ENCODE data around the gene FXYD1. TPM values are rescaled to one million over a fixed set of nuclear protein-coding genes. Genes with fewer than 3 reads are reported as not detected.
"Not testable (repeated sequence)": the region's sequence is repeated elsewhere in the genome, so short reads cannot be mapped to it uniquely, and the experiment has no call there.

The FXYD1 gene
- total RNA-seq, 1 experiment from 2014 or later: not detected

GRCh38 chr19:35118268-35119020, 20.2 kb upstream of the FXYD1 start:
- H3K36me3 ChIP-seq: no peaks in the 10 kb centered on the region
- DNase-seq: no peak
- no peaks in the 10 kb centered on the region for H3K27me3 ChIP-seq
- H3K9me3 ChIP-seq: no peaks in the 10 kb centered on the region
- no peak overlapping the region for H3K4me3 ChIP-seq

- no peaks in the 10 kb centered on the region for H3K36me3 ChIP-seq
- no peaks in the 10 kb centered on the region for H3K27me3 ChIP-seq
- H3K9me3 ChIP-seq: no peaks in the 10 kb centered on the region
- no peak for DNase-seq
- H3K4me3 ChIP-seq: no peak overlapping the region
Observed at GRCh38 chr19:35119091-35119490, 19.5 kb upstream of the FXYD1 start.

GRCh38 chr19:35119578-35120155, 19.0 kb upstream of the FXYD1 start:
- no peak for DNase-seq
- Histone ChIP-seq H3K27me3 (no peaks in the 10 kb centered on the region), H3K36me3 (no peaks in the 10 kb centered on the region), H3K4me3 (no peak overlapping the region), H3K9me3 (no peaks in the 10 kb centered on the region)

GRCh38 chr19:35120492-35120891, 18.1 kb upstream of the FXYD1 start:
- peak; percentile 82 for DNase-seq
- Histone ChIP-seq H3K4me3 (no peak overlapping the region), H3K36me3 (no peaks in the 10 kb centered on the region), H3K9me3 (no peaks in the 10 kb centered on the region), H3K27me3 (no peaks in the 10 kb centered on the region)

GRCh38 chr19:35120898-35121297, 17.7 kb upstream of the FXYD1 start:
- Histone ChIP-seq H3K9me3 (no peaks in the 10 kb centered on the region), H3K4me3 (no peak overlapping the region), H3K27me3 (no peaks in the 10 kb centered on the region), H3K36me3 (no peaks in the 10 kb centered on the region)
- DNase-seq: peak; percentile 78

- Histone ChIP-seq H3K27me3 (no peaks in the 10 kb centered on the region), H3K4me3 (no peak overlapping the region), H3K9me3 (no peaks in the 10 kb centered on the region), H3K36me3 (no peaks in the 10 kb centered on the region)
- peak; percentile 51 for DNase-seq
Observed at GRCh38 chr19:35122687-35123551, 15.7 kb upstream of the FXYD1 start.

- DNase-seq: peak; percentile 89
- Histone ChIP-seq H3K36me3 (no peaks in the 10 kb centered on the region), H3K4me3 (peak overlapping the region; percentile 60), H3K9me3 (no peaks in the 10 kb centered on the region), H3K27me3 (no peaks in the 10 kb centered on the region)
Observed at GRCh38 chr19:35123573-35123972, 15.1 kb upstream of the FXYD1 start.

GRCh38 chr19:35124098-35125060, 14.2 kb upstream of the FXYD1 start:
- Histone ChIP-seq H3K36me3 (no peaks in the 10 kb centered on the region), H3K4me3 (peak overlapping the region; percentile 60), H3K9me3 (no peaks in the 10 kb centered on the region), H3K27me3 (no peaks in the 10 kb centered on the region)
- peak; percentile 93 for DNase-seq

- Histone ChIP-seq H3K9me3 (no peaks in the 10 kb centered on the region), H3K4me3 (no peak overlapping the region), H3K36me3 (no peaks in the 10 kb centered on the region)
Observed at GRCh38 chr19:35125270-35125717, 13.3 kb upstream of the FXYD1 start.

GRCh38 chr19:35125749-35126623, 12.6 kb upstream of the FXYD1 start:
- Histone ChIP-seq H3K9me3 (no peaks in the 10 kb centered on the region), H3K4me3 (no peak overlapping the region), H3K36me3 (no peaks in the 10 kb centered on the region), H3K27me3 (no peaks in the 10 kb centered on the region)
- no peak for DNase-seq

More at GRCh38 chr19:35125270-35125717, 13.3 kb upstream of the FXYD1 start:
- H3K27me3 ChIP-seq: no peaks in the 10 kb centered on the region
- DNase-seq: no peak

GRCh38 chr19:35126624-35126959, 12.0 kb upstream of the FXYD1 start:
- no peaks in the 10 kb centered on the region for H3K27me3 ChIP-seq
- no peak for DNase-seq

GRCh38 chr19:35127871-35128270, 10.8 kb upstream of the FXYD1 start:
- DNase-seq: no peak
- Histone ChIP-seq H3K4me3 (no peak overlapping the region), H3K9me3 (no peaks in the 10 kb centered on the region), H3K36me3 (no peaks in the 10 kb centered on the region), H3K27me3 (no peaks in the 10 kb centered on the region)

More at GRCh38 chr19:35126624-35126959, 12.0 kb upstream of the FXYD1 start:
- Histone ChIP-seq H3K4me3 (no peak overlapping the region), H3K36me3 (no peaks in the 10 kb centered on the region), H3K9me3 (no peaks in the 10 kb centered on the region)

GRCh38 chr19:35128398-35129057, 10.1 kb upstream of the FXYD1 start:
- DNase-seq: no peak
- H3K36me3 ChIP-seq: no peaks in the 10 kb centered on the region

GRCh38 chr19:35129724-35130274, 8.8 kb upstream of the FXYD1 start:
- H3K36me3 ChIP-seq, H3K27me3 ChIP-seq, H3K9me3 ChIP-seq, H3K4me3 ChIP-seq, DNase-seq: not testable (repeated sequence)

More at GRCh38 chr19:35128398-35129057, 10.1 kb upstream of the FXYD1 start:
- Histone ChIP-seq H3K4me3 (no peak overlapping the region), H3K9me3 (no peaks in the 10 kb centered on the region), H3K27me3 (no peaks in the 10 kb centered on the region)

Measured in MG63 (cell line).